ENCODE results near the gene KIAA1755. TPM values are rescaled to one million over a fixed set of nuclear protein-coding genes. Genes with fewer than 3 reads are reported as not detected.
A peak's percentile ranks its signal among the peaks of the same experiment; 100 is the strongest.

Gene KIAA1755
- total RNA-seq, 1 experiment from 2014 or later = 0.22 TPM

DNA sequence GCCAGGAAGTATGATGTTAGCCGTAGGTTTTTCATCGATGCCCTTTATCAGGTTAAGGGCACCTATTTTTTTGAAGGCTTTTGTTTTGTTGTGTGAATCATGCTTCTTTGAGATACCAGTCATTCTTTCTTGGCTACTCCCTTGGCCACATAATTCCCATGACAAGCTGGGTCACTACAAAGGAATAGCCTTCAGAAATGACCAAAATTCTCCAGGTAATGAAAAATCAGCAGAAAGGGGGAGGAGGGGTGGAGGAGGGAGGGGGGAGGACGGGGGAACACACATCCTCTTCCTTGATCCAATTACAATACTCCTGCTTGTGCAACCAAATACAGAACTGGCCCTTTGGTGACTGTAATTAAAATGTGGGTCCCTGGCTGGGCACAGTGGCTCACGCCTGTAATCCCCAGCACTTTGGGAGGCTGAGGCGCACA is 73.7 kb downstream of the KIAA1755 start:
- H3K4me2 ChIP-seq = peak overlapping the region; percentile 20; the same call in 1 of the 2 replicates
- no peak overlapping the region for H3K4me3 ChIP-seq
- peak; percentile 66 to 98 for DNase-seq
- peaks cover 65% of the 10 kb centered on the region for H3K4me1 ChIP-seq (replicated peaks; ENCODE audit: insufficient read depth)
- H3F3A ChIP-seq (ENCODE audit: insufficient read depth, low read depth) = peaks cover 43% of the 10 kb centered on the region
- CTCF ChIA-PET = interaction anchor here (0.6 to 0.8 kb wide), 2 partner anchors 129 to 652 kb away, joined by 3 to 5 read pairs; no protein-coding TSS in a partner anchor
- no peaks in the 10 kb centered on the region for H3K36me3 ChIP-seq (ENCODE audit: low read depth)
- H3K9me2 ChIP-seq (ENCODE audit: insufficient read depth) = no peaks in the 10 kb centered on the region
- H3K9me3 ChIP-seq (ENCODE audit: insufficient read depth, low read depth) = no peaks in the 10 kb centered on the region; the same call in 1 of the 2 replicates
- intact Hi-C loops (cut with micrococcal nuclease; ENCODE audit: unreplicated experiment) = loop anchor here (1.0 kb wide), 2 partner anchors 30 to 53 kb away; no protein-coding TSS in a partner anchor
- no peak overlapping the region for H2AFZ ChIP-seq
- TF ChIP-seq EZH2 (IDR thresholded peaks at IDR 0.05; ENCODE audit: low read depth) = no peak
- TF ChIP-seq, protein P1, sequence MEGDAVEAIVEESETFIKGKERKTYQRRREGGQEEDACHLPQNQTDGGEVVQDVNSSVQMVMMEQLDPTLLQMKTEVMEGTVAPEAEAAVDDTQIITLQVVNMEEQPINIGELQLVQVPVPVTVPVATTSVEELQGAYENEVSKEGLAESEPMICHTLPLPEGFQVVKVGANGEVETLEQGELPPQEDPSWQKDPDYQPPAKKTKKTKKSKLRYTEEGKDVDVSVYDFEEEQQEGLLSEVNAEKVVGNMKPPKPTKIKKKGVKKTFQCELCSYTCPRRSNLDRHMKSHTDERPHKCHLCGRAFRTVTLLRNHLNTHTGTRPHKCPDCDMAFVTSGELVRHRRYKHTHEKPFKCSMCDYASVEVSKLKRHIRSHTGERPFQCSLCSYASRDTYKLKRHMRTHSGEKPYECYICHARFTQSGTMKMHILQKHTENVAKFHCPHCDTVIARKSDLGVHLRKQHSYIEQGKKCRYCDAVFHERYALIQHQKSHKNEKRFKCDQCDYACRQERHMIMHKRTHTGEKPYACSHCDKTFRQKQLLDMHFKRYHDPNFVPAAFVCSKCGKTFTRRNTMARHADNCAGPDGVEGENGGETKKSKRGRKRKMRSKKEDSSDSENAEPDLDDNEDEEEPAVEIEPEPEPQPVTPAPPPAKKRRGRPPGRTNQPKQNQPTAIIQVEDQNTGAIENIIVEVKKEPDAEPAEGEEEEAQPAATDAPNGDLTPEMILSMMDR (conservative IDR thresholded peaks at IDR 0.05) = no peak
- no peaks in the 10 kb centered on the region for H3K27me3 ChIP-seq (ENCODE audit: insufficient read depth, low read depth)
- H4K20me1 ChIP-seq (ENCODE audit: insufficient read depth) = no peaks in the 10 kb centered on the region
- H3K79me2 ChIP-seq (ENCODE audit: low read depth) = no peaks in the 10 kb centered on the region
- BruUV-seq (replicated peaks) = no TSS peak
- peak overlapping the region; percentile 89 for H3K27ac ChIP-seq
- POLR2A ChIA-PET (ENCODE audit: unreplicated experiment) = interaction anchor here (0.7 kb wide), 2 partner anchors 77 to 962 kb away, joined by 9 read pairs; no protein-coding TSS in a partner anchor

DNA sequence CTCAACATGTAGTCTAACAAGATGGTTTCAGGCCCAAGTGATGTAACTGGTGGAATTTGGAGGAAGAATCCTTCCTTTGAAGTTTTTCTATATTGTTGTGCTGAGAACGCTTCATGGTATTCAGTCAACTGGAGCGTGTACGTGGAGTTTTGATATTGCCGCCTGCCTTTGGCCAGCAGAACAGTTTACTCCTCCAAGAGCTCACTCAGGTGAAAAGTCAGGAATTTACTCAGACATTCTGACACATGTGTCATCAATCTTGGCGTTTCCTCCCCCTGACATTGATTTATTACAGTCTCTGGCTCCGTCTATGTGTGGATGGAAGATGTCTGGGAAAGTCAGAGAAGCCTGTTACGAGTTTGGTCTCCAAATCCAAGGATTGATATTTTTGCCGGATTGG is 76.4 kb downstream of the KIAA1755 start:
- H3K4me3 ChIP-seq = no peak overlapping the region
- intact Hi-C loops (cut with micrococcal nuclease; ENCODE audit: unreplicated experiment) = loop anchor here (1.0 kb wide), 4 partner anchors 11 to 40 kb away; no protein-coding TSS in a partner anchor
- ChIA-PET POLR2A (ENCODE audit: unreplicated experiment) (interaction anchor here (0.6 to 1.0 kb wide), 5 partner anchors 12 to 908 kb away, joined by 3 to 8 read pairs (median 4); no protein-coding TSS in a partner anchor), CTCF (no interaction called here)
- no TSS peak for BruUV-seq (replicated peaks)
- H2AFZ ChIP-seq = no peak overlapping the region
- peaks cover 81% of the 10 kb centered on the region for H3K4me1 ChIP-seq (replicated peaks; ENCODE audit: insufficient read depth)
- H3K27me3 ChIP-seq (ENCODE audit: insufficient read depth, low read depth) = no peaks in the 10 kb centered on the region
- peaks cover 63% of the 10 kb centered on the region for H3F3A ChIP-seq (ENCODE audit: insufficient read depth, low read depth)
- no peaks in the 10 kb centered on the region for H3K36me3 ChIP-seq (ENCODE audit: low read depth)
- no peaks in the 10 kb centered on the region for H3K79me2 ChIP-seq (ENCODE audit: low read depth)
- H3K27ac ChIP-seq = peak overlapping the region; percentile 89
- no peaks in the 10 kb centered on the region; the same call in 1 of the 2 replicates for H3K9me3 ChIP-seq (ENCODE audit: insufficient read depth, low read depth)
- DNase-seq = peak; percentile 74 to 98
- H3K4me2 ChIP-seq = peak overlapping the region; percentile 63
- TF ChIP-seq EZH2 (IDR thresholded peaks at IDR 0.05; ENCODE audit: low read depth) = no peak
- TF ChIP-seq, protein P1 (conservative IDR thresholded peaks at IDR 0.05) = no peak
- no peaks in the 10 kb centered on the region for H3K9me2 ChIP-seq (ENCODE audit: insufficient read depth)
- H4K20me1 ChIP-seq (ENCODE audit: insufficient read depth) = no peaks in the 10 kb centered on the region

DNA sequence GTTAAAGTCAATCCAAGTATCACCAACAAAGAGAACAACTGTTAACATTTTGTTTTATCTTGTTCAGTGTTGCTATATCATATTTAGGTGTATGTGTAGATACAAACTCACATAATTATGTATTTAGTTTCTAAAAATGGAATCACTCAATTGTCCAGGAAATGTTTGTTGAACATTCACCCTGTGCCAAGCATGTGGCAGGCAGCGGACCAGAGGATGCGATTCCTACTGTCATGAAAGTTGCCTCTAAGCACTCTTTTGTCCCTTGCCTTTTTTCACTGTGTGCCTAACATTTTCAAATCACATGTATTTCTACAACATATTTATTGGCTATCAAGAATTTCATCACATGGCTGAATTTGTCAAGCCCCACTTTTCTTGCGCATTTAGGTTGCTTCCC is 78.6 kb downstream of the KIAA1755 start:
- Histone ChIP-seq H3K27me3 (ENCODE audit: insufficient read depth, low read depth) (no peaks in the 10 kb centered on the region), H3F3A (ENCODE audit: insufficient read depth, low read depth) (peaks cover 57% of the 10 kb centered on the region), H4K20me1 (ENCODE audit: insufficient read depth) (no peaks in the 10 kb centered on the region), H3K4me1 (replicated peaks; ENCODE audit: insufficient read depth) (peaks cover 68% of the 10 kb centered on the region), H2AFZ (no peak overlapping the region), H3K9me3 (ENCODE audit: insufficient read depth, low read depth) (no peaks in the 10 kb centered on the region; the same call in 1 of the 2 replicates), H3K27ac (peak overlapping the region; percentile 45), H3K79me2 (ENCODE audit: low read depth) (no peaks in the 10 kb centered on the region), H3K9me2 (ENCODE audit: insufficient read depth) (no peaks in the 10 kb centered on the region), H3K4me3 (no peak overlapping the region), H3K36me3 (ENCODE audit: low read depth) (no peaks in the 10 kb centered on the region), H3K4me2 (no peak overlapping the region)
- intact Hi-C loops (cut with micrococcal nuclease; ENCODE audit: unreplicated experiment) = no loop called here
- no TSS peak for BruUV-seq (replicated peaks)
- TF ChIP-seq, protein P1 (conservative IDR thresholded peaks at IDR 0.05) = no peak
- no peak for TF ChIP-seq EZH2 (IDR thresholded peaks at IDR 0.05; ENCODE audit: low read depth)
- POLR2A ChIA-PET (ENCODE audit: unreplicated experiment) = no interaction called here
- no peak for DNase-seq
- CTCF ChIA-PET = interaction anchor here (0.6 kb wide), 1 partner anchor 36 kb away, joined by 3 read pairs; no protein-coding TSS in a partner anchor

All from PC-9 (cell line).